HG02885 (cell line): Measurements from ENCODE around the gene MSH5.

Source experiments
- ATAC-seq: cut with Tn5 transposase; IDR thresholded peaks from one replicate; pipeline ENCODE4 v1.9.1; 2021; ENCODE audit warnings: mild to moderate bottlenecking; ENCODE audit not compliant: unreplicated experiment, poor library complexity

MSH5 gene

DNA sequence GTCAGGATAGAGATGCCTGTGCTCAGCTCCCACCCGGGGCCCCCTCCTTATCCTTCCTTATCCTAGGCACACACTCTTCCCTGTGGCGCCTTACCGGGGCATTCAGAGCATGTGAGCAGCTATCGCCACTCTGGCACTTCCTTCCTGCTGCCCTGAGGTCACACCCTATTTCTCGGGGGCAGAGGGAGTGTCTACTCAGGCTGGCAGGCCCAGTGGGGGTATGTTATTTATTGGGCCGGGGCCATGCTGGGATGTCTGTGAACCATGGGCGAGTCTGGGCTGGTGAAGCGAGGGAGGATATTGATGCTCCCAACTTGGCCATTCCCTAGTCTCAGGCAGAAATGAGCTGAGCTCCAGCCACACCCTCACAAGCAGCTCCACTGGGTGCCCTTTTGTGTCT lies 28.6 kb upstream of the MSH5 start:
- no peak for ATAC-seq

DNA sequence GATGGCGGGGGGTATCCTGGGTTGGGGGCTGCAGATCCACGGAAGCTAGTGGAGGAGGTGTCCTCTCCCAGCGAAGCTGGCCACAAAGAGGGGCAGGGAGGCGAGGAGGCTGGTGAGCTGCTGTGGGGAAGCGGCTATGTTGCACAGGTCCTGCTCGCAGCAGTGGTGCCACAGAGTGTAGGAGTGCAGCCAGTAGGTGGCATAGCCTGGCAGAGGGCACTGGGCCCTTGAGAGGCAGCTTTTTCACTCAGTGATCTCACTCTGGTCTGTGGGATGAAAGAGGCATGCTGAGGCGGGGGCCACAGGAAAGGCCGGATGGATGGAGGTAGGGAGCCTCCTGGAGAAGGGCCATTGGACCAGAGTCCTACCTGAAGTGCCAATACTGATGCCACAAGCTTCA lies 27.5 kb upstream of the MSH5 start:
- no peak for ATAC-seq

DNA sequence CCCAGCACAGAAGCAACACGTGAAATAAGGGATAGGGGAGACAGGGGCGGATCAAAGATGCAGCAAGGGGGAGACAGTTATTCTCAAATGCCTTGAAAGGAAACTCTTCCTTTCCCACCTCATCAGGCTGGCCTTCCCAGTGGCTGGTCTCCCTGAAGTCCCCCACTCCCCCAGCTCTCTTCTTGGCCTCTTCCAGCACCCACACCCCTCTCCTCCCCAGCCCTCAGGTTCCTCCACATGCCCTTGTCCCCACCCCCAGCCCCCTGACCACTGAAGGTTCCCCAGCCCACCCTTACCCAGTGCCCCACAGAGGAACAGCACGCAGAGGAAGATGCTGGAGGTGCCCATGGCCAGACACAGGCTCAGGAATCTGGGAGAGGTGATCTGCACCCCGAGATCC lies 26.3 kb upstream of the MSH5 start:
- no peak for ATAC-seq

DNA sequence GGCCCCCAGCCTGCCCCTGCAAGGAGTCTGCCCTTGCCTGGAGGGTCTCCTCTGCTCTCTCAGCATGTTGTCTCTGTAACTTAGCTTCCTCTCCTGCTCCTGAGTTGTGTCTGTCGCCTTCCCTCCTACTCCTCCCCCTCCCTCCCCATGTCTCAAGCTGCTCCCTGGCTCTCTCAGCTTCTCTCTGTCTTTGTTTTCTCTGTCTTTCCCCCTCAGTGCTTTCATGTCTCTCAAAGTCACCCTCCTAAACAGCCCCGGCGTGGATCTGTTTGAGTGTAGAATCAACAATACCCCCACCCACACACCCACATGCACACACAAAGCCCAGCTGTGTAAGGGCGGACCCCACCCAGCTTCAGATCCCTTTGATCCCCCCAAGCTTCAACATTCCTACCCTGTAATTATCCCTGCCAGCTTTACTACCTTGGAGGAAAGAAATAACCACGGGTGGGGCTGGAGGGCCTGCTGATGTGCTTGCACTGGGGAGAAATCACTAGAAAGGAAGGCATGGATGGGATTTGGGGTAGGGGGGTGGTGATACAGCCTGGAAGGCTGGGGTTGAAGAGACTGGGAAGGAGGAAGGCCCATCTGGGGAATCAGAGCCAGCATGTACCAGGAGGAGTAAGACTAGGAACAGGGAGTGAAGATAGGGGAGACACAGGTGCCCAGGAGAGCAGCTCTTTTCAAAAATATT lies 25.7 kb upstream of the MSH5 start:
- no peak for ATAC-seq

DNA sequence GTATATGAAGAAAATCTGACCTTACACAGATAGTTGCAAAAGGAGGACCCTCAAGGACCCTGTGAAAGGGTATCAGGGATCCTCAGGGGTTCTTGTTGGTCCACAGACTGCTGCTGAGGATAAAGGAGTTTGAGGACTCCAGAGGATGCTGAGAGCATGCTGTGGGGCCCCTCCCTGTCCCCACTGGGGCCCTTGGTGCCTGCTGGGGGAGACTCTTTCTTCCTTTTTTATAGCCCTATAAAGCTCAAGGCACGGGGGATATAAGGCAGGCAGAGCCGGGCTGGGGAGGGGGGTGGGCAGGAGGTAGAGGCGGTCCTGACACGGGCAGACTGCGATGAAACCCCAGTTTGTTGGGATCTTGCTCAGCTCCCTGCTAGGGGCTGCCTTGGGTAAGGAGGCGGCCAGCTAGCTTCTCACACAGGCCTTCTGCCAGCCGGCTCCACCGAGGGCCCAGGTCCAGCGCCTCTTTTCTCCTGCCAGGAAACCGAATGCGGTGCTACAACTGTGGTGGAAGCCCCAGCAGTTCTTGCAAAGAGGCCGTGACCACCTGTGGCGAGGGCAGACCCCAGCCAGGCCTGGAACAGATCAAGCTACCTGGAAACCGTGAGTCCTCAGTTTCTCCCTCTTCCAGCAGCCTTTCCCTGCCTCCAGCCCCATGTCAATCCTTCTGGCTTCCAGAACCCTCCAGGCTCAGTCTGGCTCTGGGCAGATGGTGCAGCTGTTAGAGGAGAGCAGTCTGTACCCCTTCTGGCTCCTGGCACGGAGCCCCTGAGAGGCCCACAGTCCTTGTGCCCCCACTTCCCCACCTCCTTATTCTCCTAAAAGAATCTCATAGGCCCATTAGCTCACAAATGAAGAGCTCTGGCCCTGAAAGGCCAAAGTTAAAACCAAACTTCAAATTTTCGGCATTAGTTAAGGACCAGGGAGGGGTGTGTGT lies 24.5 kb upstream of the MSH5 start, which contains the start of gene LY6G6D:
Gene LY6G6D (plus strand): TSS at position 327 of the 937 bp plus-strand sequence. CDS start 8 bp downstream, at position 335.
- ATAC-seq: no peak

DNA sequence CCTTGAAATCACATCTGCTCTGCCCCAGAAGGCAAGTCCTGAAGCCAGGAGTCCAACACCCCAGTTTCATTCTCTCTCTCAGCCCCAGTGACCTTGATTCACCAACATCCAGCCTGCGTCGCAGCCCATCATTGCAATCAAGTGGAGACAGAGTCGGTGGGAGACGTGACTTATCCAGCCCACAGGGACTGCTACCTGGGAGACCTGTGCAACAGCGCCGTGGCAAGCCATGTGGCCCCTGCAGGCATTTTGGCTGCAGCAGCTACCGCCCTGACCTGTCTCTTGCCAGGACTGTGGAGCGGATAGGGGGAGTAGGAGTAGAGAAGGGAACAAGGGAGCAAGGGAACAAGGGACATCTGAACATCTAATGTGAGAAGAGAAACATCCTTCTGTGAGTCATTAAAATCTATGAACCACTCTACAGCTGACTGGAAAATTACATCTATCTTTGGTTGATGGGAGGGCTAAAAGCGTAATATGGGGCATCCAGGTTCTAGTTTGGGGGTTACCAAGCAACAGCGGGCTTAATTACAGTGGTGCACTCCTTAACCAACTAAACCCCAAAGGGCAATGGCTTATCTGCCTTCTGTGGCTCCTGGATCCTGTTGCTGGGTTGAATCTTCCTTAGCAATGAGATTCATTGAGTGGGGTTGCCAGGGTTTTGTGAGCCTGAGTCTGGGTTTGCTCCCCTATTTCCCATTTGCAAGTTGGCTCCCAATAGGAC lies 22.1 kb upstream of the MSH5 start:
- ATAC-seq: no peak

DNA sequence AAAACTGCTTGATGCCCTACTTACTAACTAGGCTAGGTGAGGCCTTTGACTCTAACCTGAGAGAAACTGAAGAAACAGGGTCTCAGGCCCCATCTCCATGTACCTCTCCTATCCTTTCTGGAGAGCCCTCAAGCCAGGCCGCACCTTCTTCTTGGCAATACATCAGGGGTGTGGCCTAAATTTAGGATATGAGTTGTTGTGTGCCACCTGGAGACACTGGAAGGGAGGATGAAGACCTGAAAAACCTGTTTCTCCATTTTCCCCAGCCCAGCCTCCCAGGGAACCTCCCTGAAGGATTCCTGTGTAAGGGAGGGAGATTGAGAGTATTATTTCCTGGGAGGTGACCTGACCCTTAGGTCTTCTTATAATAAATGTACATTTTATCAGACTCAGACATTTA lies 21.5 kb upstream of the MSH5 start:
- ATAC-seq: no peak

DNA sequence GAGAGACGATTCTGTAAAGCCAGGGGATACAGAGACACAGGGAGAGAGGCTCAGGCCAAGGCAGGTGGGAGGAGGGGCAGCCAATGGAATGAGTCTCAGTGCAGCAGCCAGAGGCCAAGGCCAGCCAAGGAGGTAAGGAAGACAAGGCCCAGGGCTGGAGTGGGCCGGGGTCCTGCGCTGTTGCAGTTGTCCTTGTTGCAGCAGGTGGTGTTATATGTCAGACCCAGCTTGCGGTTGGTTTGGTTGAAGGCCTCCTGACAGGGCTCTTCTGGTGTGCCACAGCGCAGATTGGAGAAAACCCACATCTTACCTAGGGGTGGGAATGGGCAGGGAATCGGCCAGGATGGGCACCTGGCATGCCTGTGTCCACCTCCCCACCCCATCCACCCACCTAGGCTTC lies 20.8 kb upstream of the MSH5 start:
- ATAC-seq: no peak

DNA sequence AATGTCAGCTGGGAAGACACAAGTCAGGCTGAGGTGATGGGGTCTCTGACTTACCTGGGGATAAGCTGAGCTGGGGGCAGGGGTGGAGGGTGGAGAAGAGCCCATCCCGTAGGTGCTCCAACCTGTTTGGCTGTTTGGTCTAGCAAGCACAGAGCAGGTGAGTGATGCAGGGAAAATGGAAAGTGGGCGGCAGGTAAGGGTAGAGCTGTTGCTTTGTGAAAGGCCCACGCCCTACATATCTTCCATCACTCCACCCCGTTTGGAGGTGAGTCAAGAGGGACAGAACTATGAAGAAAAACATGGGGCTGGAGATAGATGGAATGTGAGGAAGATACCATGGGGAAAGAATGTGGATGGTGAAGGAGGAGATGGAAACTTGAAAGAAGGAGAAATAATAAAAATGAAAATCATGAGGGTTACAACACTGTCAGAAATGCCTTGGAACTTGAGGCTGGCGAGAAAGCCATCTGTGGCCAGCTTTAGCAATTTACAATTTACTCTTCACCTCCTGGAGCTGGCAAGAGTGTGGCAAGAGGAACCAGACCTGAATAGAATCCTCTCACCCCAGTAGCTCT lies 19.5 kb upstream of the MSH5 start:
- no peak for ATAC-seq

DNA sequence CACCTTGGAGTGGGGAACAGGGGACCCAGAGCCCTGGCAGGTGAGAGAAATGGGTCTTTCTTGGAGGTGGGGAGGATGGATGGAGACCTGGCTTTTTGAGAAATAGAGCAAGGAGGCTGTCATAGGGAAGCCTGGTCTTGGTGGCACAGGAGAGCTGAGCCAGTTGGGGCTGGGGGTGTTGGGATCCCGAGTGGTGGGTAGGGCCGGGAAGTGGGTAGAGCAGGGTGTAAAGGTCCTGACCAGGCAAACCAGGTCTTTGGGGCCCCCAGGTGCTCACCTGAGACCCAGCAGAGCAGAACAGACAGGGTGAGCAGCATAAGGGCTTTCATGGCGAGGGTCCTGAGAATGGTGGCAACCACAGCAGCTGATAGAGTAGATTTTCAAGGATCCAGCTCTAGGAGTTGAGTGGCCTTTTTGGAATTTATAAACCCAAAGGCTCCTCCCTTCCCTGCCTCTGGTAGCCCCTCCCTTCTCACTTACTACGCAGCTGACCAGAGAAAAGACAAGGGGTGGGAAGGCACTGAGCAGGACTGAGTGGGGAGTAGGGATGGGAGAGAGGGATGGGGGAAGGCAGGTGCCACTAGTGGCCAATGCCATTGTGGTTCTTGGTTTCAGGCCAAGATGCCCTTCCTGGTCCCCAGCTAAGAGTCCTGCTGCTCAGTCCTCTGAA lies 18.3 kb upstream of the MSH5 start, which contains the start of gene LY6G6C:
Gene LY6G6C (minus strand): TSS at position 396 of the 670 bp plus-strand sequence. CDS start 67 bp downstream, at position 329.
- no peak for ATAC-seq

DNA sequence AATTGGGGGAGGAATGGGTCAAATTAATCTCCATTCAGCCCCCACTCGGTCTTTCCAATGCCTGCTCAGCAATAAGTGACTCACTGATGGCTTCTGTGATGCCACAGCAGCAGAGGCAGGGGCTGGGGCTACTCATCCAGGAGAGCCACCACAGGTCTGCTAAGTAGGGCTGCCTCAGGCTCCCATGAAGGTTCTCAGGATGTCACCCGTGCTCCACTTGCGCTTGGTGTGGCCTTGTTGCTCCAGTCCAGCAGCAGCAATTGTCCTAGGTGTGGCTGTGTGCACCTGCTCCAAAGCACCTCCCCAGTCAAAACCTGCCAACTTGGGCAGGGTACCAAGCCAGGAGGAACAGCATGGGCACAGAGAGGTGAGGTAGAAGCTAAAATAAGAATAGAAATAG lies 17.6 kb upstream of the MSH5 start:
- no peak for ATAC-seq

DNA sequence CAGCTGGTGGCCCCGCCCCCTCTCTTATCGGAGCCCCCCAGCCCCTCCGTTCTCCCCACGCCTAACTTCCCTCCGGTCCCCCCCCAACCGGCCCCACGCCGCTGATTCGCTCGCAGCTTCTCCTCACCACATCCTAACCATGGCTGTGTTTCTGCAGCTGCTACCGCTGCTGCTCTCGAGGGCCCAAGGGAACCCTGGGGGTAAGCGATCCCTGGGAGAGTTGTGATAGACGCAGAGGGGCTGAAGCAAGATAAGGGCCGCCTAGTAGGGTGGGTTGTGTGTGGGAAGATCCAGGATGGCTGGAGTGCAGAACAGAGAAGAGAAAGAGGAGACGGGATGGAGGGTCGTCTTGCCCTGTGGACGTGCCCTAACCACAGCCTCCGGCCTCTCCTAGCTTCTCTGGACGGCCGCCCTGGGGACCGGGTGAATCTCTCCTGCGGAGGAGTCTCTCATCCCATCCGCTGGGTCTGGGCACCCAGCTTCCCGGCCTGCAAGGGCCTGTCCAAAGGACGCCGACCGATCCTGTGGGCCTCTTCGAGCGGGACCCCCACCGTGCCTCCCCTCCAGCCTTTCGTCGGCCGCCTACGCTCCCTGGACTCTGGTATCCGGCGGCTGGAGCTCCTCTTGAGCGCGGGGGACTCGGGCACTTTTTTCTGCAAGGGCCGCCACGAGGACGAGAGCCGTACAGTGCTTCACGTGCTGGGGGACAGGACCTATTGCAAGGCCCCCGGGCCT lies 16.4 kb upstream of the MSH5 start, which contains the start of gene MPIG6B:
Gene MPIG6B (plus strand): TSS at position 129 of the 735 bp plus-strand sequence. CDS start 11 bp downstream, at position 140.
- no peak for ATAC-seq

DNA sequence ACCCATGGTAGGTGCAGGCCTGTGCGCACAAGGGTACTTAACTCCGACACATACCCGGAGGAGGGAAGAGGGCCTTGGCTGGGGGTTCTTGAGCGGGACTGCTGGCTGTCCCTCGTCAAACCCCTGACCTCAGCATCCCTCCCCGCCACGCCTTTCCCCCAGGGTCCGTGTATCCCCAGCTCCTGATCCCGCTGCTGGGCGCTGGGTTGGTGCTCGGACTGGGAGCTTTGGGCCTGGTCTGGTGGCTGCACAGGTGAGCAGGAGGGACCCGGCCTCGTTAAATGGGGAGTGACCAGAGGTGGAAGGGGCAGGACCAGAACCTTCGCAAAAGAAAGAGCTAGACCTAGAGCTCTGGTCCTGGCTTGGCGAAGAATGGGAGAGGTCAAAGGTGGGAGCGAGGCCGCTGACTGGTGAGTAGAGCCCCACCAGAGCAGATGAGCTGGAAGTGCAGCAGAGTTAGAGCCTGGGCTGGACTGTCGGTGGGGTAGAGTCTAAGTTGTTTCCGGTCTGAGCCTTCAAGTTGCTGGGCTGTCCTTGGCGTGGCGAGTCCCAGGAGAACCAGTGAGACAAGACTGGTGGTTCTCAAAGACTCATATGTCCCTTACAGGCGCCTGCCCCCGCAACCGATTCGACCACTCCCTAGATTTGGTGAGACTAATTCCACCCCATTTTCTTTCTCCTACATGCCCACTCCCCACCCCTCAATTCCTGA lies 15.7 kb upstream of the MSH5 start:
- no peak for ATAC-seq

DNA sequence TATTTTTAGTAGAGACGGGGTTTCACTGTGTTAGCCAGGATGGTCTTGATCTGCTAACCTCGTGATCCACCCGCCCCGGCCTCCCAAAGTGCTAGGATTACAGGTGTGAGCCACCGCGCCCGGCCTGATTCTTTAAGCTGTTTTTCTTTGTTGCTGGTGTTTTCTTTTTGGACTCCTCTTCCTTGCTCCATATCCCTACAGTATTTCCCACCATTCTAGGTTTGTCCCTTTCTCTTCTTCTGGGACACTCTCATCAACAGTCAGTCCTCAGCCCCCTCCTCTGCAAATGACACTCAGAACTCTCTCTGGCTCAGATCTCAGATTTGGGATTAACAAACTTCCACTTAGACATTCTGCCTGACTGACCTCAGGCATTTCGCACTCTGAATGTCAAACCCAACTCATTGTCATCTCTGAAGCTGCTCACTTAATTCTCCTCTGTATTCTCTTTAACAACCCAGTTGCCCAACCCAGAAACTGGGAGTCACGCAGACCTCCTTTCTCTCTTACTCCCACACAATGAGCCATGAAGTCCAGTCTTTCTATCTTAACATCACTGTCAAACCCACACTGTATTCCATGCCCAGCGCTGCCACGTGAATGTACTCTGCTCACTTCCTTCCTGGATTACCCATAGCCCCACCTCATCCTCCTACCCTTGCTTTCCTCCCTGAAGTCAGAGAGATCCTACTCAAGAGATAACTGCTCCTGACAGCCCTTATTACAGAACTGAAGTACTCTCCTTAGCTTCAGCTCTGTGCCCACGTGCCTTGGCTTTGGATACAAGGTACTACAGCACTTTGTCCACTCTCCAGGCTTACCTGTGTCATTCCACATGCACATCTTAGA lies 14.1 kb upstream of the MSH5 start:
- ATAC-seq: no peak

DNA sequence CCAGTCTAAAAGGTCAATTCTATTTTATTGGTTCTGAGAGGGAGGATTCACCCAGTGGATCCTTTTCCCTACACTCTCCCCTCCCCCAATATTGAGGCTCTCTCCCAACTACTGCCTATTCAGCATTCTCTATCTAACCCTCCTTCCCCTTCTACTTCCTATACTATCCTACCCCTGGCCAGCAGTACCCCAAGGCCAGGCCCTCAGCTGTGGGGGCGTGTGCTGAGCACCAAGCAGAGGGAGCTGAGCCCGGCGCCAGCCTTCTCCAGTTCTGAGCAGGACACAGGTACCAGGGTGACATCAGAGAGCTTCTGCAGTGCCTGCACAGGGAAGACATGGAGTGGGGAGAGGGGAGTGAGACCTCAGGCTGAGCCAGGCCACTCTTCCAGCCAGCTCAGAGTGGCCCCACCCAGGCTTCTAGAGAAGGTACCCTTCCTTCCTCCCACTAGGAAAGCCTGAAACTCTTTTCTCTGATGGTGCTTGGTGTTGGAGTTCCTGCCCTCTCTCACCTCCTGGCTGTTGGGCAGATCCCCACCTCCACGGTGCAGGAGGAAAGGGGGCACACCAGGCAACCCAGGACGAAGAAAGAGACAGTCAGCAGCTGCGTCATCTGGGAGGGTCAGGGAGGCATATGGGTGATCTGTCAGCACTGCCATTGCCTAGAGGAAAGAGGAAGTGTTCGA lies 12.6 kb upstream of the MSH5 start:
- ATAC-seq: peak; percentile 53

DNA sequence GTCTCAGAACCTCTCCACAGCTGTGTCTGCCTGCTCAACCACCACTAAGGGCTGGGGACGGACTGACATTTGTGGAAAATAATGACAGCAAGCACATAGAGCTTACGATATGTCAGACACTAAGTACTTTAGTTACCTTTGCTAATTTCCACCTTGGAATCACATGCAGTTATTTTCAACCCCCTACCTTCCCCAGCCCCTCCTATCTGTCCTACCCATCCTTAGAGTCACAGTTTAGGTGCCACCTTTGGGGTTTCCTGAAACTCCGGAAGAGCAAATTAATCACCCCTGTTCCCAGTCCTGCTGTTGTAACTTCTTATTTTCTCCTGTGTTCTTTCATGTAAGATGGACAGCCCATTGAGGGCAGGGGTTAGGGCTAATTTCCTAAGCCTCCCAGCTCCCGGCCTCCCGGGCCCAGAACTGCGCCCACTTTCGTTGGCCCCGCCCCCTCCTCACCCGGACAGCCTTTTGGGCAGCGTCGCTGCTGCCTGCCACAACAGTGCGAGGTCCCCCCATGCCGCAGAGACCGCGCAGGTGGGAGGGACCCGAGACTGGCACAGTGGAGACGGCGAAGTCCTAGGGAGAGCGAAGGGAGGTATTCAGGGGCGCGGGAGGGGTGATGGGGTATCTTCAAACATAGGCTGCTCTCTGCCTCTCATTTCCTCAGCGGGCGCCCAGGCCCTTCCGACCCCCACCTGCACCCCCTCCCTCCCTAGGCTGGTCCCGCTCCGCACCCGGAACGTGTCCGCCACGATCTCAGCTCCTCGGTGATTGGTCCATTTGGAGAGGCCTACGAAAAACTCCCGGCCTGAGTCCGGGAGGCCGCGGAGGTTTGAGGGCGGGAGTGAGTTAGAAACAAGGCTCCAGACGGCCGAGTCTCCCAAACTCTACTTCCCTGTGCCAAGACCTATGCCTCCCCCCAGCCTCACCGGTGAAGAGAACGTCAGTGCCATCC lies 11.8 kb upstream of the MSH5 start:
- ATAC-seq: no peak
